ENCODE data around the gene DCAF10. TPM values are rescaled to one million over a fixed set of nuclear protein-coding genes. Genes with fewer than 3 reads are reported as not detected.
"Not testable (repeated sequence)": the region's sequence is repeated elsewhere in the genome, so short reads cannot be mapped to it uniquely, and the experiment has no call there.

The DCAF10 gene
- total and polyA plus RNA-seq, 3 experiments from 2014 or later, result 14.9 to 27.2 (median 15.1) TPM

DNA sequence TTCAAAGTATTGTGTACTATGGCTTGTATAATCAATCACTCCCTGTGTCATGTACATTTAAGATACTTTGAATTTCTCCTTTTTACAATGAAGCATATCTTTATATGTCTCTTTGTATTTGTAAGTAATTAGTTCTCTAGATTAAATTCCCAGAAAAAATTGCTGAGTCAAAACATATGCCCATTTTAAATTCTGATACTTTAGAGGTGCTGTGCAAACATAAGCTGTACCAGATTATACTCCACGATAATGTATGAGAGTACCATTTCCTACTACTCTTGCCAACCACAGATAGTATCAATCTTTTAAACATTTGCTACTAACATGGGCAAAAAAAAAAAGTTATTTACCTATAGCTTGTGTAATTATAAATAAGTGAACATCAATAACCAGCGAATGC lies 18.3 kb downstream of the DCAF10 start:
- no peak overlapping the region for H3K4me3 Mint-ChIP-seq
- no peak for DNase-seq
- H3K4me1 ChIP-seq (ENCODE audit: insufficient read depth, low read length), result no peaks in the 10 kb centered on the region
- peaks cover 16 to 40% (median 19%) of the 10 kb centered on the region in 3 donors for H3K36me3 Mint-ChIP-seq
- H3K4me1 Mint-ChIP-seq, result peaks cover 5 to 17% (median 13%) of the 10 kb centered on the region in 3 donors
- no peaks in the 10 kb centered on the region for H3K36me3 ChIP-seq (ENCODE audit: insufficient read depth, low read length)
- H3K9me3 ChIP-seq (ENCODE audit: low read length), result no peaks in the 10 kb centered on the region
- no peak overlapping the region for H3K27ac Mint-ChIP-seq
- ChIA-PET CTCF (no interaction called here), POLR2A (no interaction called here)
- H3K27me3 Mint-ChIP-seq, result no peaks in the 10 kb centered on the region
- no peaks in the 10 kb centered on the region for H3K27me3 ChIP-seq (ENCODE audit: insufficient read depth, low read length, poor library complexity, severe bottlenecking)
- H3K9me3 Mint-ChIP-seq, result no peaks in the 10 kb centered on the region
- no peak overlapping the region for H3K27ac ChIP-seq (ENCODE audit: low read depth, low read length)
- H3K4me3 ChIP-seq (ENCODE audit: low read length), result no peak overlapping the region

- Mint-ChIP-seq H3K27ac (no peak overlapping the region), H3K27me3 (no peaks in the 10 kb centered on the region), H3K4me1 (peaks cover 4 to 14% (median 10%) of the 10 kb centered on the region in 3 donors), H3K4me3 (no peak overlapping the region), H3K36me3 (peaks cover 24 to 49% (median 28%) of the 10 kb centered on the region in 3 donors), H3K9me3 (no peaks in the 10 kb centered on the region)
- Histone ChIP-seq H3K27me3 (ENCODE audit: insufficient read depth, low read length, poor library complexity, severe bottlenecking) (no peaks in the 10 kb centered on the region), H3K9me3 (ENCODE audit: low read length) (no peaks in the 10 kb centered on the region), H3K4me1 (ENCODE audit: insufficient read depth, low read length) (no peaks in the 10 kb centered on the region), H3K36me3 (ENCODE audit: insufficient read depth, low read length) (peaks cover 3% of the 10 kb centered on the region), H3K27ac (ENCODE audit: low read depth, low read length) (no peak overlapping the region), H3K4me3 (ENCODE audit: low read length) (no peak overlapping the region)
- DNase-seq, result no peak
- POLR2A ChIA-PET, result no interaction called here
- CTCF ChIA-PET, result no interaction called here
Measured at GRCh38 chr9:37820142-37820541, 19.5 kb downstream of the DCAF10 start.

GRCh38 chr9:37825174-37825573 lies 24.6 kb downstream of the DCAF10 start:
- H3K27ac Mint-ChIP-seq, result peak overlapping the region in 1 of 8 donors; percentile 46
- POLR2A ChIA-PET; H3K9me3 ChIP-seq (ENCODE audit: low read length); H3K4me3 Mint-ChIP-seq; H3K4me1 Mint-ChIP-seq; H3K27me3 Mint-ChIP-seq; DNase-seq; H3K4me3 ChIP-seq (ENCODE audit: low read length); H3K9me3 Mint-ChIP-seq; H3K27ac ChIP-seq (ENCODE audit: low read depth, low read length); CTCF ChIA-PET; H3K27me3 ChIP-seq (ENCODE audit: insufficient read depth, low read length, poor library complexity, severe bottlenecking); H3K4me1 ChIP-seq (ENCODE audit: insufficient read depth, low read length): not testable (repeated sequence)
- peaks cover 28 to 70% (median 33%) of the 10 kb centered on the region in 3 donors for H3K36me3 Mint-ChIP-seq
- peaks cover 11% of the 10 kb centered on the region for H3K36me3 ChIP-seq (ENCODE audit: insufficient read depth, low read length)

- CTCF ChIA-PET, result no interaction called here
- H3K27me3 Mint-ChIP-seq, result no peaks in the 10 kb centered on the region
Measured at GRCh38 chr9:37827483-37828165, 27.0 kb downstream of the DCAF10 start.

DNA sequence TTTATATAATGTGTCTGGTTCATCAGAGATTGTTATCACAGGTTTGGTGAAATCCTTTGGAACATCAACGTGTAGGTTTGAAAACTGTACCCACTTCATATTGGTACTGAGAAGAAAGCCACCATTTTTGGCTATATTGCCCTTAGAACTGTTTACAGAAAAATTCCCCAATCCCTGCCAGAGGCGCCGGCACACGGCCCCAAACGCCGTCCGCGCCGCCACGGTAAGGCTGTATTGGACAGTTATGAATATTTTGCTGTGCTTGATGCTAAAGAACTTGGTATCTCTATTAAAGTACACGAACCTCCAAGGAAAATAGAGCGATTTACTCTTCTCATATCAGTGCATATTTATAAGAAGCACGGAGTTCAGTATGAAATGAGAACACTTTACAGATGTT lies 35.2 kb downstream of the DCAF10 start:
- POLR2A ChIA-PET, result no interaction called here
- Mint-ChIP-seq H3K4me1 (peaks cover 5 to 16% (median 6%) of the 10 kb centered on the region in 3 donors), H3K36me3 (peaks cover 0 to 30% (median 6%) of the 10 kb centered on the region in 3 donors), H3K27me3 (no peaks in the 10 kb centered on the region), H3K27ac (no peak overlapping the region), H3K4me3 (no peak overlapping the region), H3K9me3 (no peaks in the 10 kb centered on the region)
- no peaks in the 10 kb centered on the region for H3K36me3 ChIP-seq (ENCODE audit: insufficient read depth, low read length)
- no peak for DNase-seq
- no peaks in the 10 kb centered on the region for H3K4me1 ChIP-seq (ENCODE audit: insufficient read depth, low read length)
- H3K4me3 ChIP-seq (ENCODE audit: low read length), result no peak overlapping the region
- no peaks in the 10 kb centered on the region for H3K9me3 ChIP-seq (ENCODE audit: low read length)
- no peak overlapping the region for H3K27ac ChIP-seq (ENCODE audit: low read depth, low read length)
- no peaks in the 10 kb centered on the region for H3K27me3 ChIP-seq (ENCODE audit: insufficient read depth, low read length, poor library complexity, severe bottlenecking)
- CTCF ChIA-PET, result no interaction called here

More at GRCh38 chr9:37827483-37828165, 27.0 kb downstream of the DCAF10 start:
- no peaks in the 10 kb centered on the region for H3K9me3 ChIP-seq (ENCODE audit: low read length)
- H3K36me3 Mint-ChIP-seq, result peaks cover 16 to 54% (median 17%) of the 10 kb centered on the region in 3 donors
- no peak overlapping the region for H3K4me3 Mint-ChIP-seq
- no peak for DNase-seq
- H3K27ac Mint-ChIP-seq, result peak overlapping the region in 1 of 8 donors; percentile 77
- H3K9me3 Mint-ChIP-seq, result no peaks in the 10 kb centered on the region
- peaks cover 0 to 8% (median 4%) of the 10 kb centered on the region in 3 donors for H3K4me1 Mint-ChIP-seq
- no peaks in the 10 kb centered on the region for H3K4me1 ChIP-seq (ENCODE audit: insufficient read depth, low read length)
- H3K4me3 ChIP-seq (ENCODE audit: low read length), result no peak overlapping the region
- no peaks in the 10 kb centered on the region for H3K27me3 ChIP-seq (ENCODE audit: insufficient read depth, low read length, poor library complexity, severe bottlenecking)
- POLR2A ChIA-PET, result no interaction called here
- no peak overlapping the region for H3K27ac ChIP-seq (ENCODE audit: low read depth, low read length)
- H3K36me3 ChIP-seq (ENCODE audit: insufficient read depth, low read length), result peaks cover 11% of the 10 kb centered on the region

DNA sequence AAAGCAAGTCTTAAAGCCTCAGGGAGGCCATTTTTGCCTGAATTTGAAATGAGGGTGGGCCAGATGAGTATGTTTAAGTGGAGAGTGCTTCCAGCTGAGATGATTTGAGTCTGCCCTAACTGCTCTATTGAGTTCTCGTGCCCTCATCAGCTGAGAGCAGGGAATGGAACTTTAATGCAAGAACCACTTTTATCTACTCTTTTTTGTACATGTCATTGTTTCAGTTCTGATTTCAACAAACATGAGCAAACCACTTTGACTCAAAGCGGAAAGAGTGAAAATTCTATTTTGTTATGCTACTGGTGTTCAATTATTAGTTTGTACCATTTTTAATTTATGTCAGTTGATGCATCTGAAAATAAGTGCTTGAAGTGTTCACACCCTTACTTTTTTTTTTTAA lies 35.8 kb downstream of the DCAF10 start:
- Histone ChIP-seq H3K4me1 (ENCODE audit: insufficient read depth, low read length) (no peaks in the 10 kb centered on the region), H3K27me3 (ENCODE audit: insufficient read depth, low read length, poor library complexity, severe bottlenecking) (no peaks in the 10 kb centered on the region), H3K4me3 (ENCODE audit: low read length) (no peak overlapping the region), H3K36me3 (ENCODE audit: insufficient read depth, low read length) (no peaks in the 10 kb centered on the region), H3K9me3 (ENCODE audit: low read length) (no peaks in the 10 kb centered on the region), H3K27ac (ENCODE audit: low read depth, low read length) (no peak overlapping the region)
- DNase-seq, result no peak
- POLR2A ChIA-PET, result no interaction called here
- Mint-ChIP-seq H3K27ac (no peak overlapping the region), H3K36me3 (peaks cover 0 to 32% (median 6%) of the 10 kb centered on the region in 3 donors), H3K4me3 (no peak overlapping the region), H3K9me3 (no peaks in the 10 kb centered on the region), H3K4me1 (peaks cover 5 to 18% (median 6%) of the 10 kb centered on the region in 3 donors), H3K27me3 (no peaks in the 10 kb centered on the region)
- CTCF ChIA-PET, result no interaction called here

DNA sequence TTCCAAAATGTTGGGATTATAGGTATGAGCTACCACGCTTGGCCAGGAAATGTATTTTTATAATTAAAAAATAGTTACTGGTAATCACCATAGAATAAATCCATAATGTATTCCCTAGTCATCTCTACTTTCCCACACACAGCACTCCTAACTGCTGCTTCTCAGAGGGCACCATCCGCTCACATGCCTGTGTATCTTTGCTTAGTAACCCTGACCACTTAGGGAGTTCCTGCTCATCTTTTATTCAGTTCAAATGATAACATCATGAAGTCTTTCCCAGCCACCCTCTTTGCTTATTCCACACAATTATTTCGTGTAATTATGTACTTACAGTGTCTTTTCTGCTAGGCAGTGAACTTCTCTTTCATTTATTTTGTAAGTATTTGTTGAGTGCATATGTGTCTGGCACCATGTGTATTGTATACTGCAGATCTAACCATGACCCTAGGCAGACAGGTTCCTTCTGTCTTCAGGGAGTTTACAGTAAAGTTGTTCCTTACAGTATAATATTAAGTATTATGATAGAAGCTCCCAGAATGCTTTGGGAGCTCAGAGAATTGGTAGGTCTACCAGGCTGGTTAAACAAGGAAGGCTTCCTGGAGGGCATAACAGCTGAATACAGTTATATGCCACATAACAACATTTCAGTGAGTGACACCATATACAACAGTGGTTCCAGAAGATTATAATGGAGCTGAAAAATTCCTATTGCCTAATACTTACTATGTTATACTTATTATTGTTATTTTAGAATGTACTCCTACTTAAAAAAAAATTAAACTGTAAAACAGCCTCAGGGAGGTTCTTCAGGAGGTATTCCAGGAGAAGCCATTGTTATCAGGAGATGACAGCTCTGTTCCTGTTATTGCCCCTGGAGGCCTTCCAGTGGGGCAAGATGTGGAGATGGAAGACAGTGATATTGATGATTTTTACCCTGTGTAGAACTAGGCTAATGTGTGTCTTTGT lies 39.2 kb downstream of the DCAF10 start:
- Histone ChIP-seq H3K27ac (ENCODE audit: low read depth, low read length) (no peak overlapping the region), H3K4me3 (ENCODE audit: low read length) (no peak overlapping the region), H3K27me3 (ENCODE audit: insufficient read depth, low read length, poor library complexity, severe bottlenecking) (no peaks in the 10 kb centered on the region), H3K36me3 (ENCODE audit: insufficient read depth, low read length) (no peaks in the 10 kb centered on the region), H3K4me1 (ENCODE audit: insufficient read depth, low read length) (no peaks in the 10 kb centered on the region), H3K9me3 (ENCODE audit: low read length) (no peaks in the 10 kb centered on the region)
- Mint-ChIP-seq H3K9me3 (no peaks in the 10 kb centered on the region), H3K36me3 (peaks cover 0 to 42% (median 3%) of the 10 kb centered on the region in 3 donors), H3K27ac (peak overlapping the region in 1 of 8 donors; percentile 44), H3K27me3 (no peaks in the 10 kb centered on the region), H3K4me3 (no peak overlapping the region), H3K4me1 (peaks cover 3 to 15% (median 5%) of the 10 kb centered on the region in 3 donors)
- no peak for DNase-seq
- CTCF ChIA-PET, result interaction anchor here (1.3 kb wide), 1 partner anchor 32 kb away, joined by 3 read pairs; no protein-coding TSS in a partner anchor
- POLR2A ChIA-PET, result no interaction called here

- POLR2A ChIA-PET, result no interaction called here
- Mint-ChIP-seq H3K4me1 (peaks cover 3 to 15% (median 5%) of the 10 kb centered on the region in 3 donors), H3K36me3 (peaks cover 0 to 42% (median 3%) of the 10 kb centered on the region in 3 donors), H3K27me3 (no peaks in the 10 kb centered on the region), H3K9me3 (no peaks in the 10 kb centered on the region), H3K27ac (no peak overlapping the region), H3K4me3 (no peak overlapping the region)
- Histone ChIP-seq H3K4me3 (ENCODE audit: low read length) (no peak overlapping the region), H3K27me3 (ENCODE audit: insufficient read depth, low read length, poor library complexity, severe bottlenecking) (no peaks in the 10 kb centered on the region), H3K9me3 (ENCODE audit: low read length) (no peaks in the 10 kb centered on the region), H3K4me1 (ENCODE audit: insufficient read depth, low read length) (no peaks in the 10 kb centered on the region), H3K27ac (ENCODE audit: low read depth, low read length) (peak overlapping the region; percentile 48), H3K36me3 (ENCODE audit: insufficient read depth, low read length) (no peaks in the 10 kb centered on the region)
- CTCF ChIA-PET, result no interaction called here
- DNase-seq, result no peak
Measured at GRCh38 chr9:37840560-37841194, 40.1 kb downstream of the DCAF10 start.

All from CD8-positive, alpha-beta memory T cell (primary cell).